Measurements from ENCODE around the gene GET4.

The GET4 gene

DNA sequence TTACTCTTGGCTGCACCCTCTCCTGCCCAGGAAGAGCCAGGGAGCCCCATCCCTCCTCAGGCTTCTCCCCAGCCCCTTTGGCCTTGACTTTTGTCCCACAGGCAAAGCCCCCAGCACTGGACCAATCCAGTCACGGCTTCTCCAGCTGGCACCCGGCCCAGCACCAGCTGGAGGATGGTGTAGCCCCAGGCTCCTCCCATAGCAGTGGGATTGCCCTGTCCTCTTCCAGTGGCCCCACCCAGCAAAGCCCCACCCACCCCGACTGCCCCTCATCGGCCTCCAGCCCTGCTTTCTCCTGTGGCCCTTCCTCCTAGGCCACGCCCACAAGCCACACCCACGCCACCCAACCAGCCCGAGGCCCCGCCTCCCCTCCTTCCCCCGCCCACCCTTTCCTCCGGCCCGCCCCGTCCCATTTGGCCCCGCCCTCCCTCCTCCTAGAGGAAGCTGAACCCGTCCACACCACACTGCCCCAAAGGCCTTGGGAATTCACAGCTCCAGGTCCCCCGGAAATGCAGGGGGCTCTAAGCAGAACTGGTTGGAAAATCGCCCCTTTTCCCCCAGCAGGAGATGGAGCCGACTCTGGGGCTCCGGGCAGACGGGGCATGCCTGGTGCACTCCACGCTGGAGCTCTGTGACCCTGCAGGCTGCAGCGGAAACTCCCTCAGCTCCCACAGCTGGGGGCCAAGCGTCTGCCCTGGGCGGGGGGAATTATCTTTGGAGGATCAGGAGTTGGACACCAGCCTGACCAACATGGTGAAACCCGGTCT, 25.2 kb downstream of the GET4 start:
- peak; percentile 30 for DNase-seq

DNA sequence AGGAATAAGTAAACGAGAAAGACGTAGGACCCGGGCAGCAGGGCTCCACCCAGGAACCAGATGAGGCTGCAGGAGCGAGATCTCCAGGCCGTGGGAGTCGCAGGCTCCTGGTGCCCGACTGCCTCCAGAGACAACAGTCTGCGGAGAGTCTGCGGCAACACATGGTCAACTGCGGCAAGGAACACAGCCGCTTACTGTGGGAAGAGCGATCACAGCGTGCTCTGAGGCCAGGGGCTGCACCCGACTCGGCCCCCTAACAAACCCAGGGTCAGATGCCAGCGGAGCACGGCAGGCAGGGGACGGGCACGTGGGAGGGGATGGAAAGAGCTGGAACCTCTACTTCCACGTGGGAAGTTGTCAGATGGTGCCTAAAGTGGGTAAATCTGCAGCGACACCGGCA, 26.6 kb downstream of the GET4 start:
- DNase-seq = no peak

DNA sequence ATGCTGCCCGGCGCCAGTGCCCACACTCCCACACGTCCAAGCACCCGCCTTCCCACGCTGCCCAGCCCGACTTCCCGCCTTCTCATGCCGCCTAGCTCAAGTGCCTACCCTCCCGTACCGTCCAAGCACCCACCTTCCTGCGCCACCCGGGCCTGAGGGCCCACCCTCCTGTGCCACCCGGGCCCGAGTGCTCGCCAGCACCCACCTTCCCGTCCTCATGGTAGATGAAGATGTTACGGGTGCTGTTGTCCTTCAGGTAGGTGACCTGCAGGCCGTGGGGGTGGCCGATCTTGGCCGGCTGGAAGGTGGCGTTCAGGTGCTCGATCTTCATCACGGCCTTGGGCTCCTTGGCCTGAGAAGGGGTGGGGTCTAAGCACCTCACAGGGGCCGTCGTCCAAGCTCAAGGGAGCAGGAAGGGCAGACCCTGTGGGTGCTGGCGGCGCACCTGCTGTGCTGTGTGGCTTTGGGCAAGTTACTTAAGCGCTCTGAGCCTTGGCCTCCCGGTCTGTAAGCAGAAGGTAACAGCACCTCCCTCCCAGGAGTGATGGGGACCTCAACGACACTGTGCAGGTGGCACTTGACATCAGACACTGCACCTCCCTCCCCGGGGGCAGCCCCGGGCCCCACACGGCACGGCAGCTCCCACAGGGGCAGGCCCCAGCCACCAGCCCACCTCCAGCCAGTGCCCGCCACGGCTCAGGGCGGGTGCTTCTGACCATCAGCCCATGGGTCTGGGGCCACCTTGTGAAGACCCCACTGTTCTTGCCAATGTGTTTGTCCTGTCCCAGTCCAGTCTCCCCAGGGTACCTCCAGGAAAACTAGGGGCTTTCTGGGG, 27.8 kb downstream of the GET4 start:
- no peak for DNase-seq

DNA sequence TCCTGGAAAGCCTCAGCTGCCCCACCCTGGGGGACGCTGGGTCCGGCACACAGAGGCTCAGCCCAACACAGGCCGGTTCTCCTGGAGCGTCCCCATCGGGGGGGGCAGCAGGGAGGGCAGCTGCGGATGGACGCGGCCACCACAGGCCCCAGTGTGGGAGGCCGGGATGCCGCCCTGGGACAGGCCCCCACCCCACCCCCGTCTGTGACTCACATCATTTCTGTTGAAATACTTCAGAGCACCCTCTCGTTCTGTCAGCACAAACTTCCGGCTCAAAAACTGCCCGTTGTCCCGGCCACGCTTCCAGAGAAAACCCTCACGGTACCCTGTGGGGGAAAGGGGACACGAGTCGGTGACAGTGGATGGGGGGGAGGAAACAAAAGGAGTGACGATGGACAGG, 28.5 kb downstream of the GET4 start:
- DNase-seq = no peak

DNA sequence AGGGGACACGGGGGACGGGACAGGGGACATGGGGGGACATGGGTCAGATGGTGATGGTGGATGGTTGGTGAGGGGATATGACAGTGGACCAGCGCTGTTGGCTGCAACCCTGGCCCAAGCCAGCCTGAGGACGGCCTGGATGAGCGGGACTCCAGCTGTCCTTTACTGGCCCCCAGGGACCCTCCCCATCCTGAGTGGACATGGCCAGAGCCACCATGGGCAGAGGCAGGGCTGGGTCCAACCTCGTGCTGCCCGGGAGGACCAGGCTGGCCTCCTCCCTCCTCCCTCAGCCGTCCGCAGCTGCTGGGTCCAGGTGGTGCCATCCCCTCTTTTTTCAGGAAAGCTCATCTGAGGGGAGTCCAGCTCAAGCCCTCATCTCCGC, 30.4 kb downstream of the GET4 start:
- no peak for DNase-seq

DNA sequence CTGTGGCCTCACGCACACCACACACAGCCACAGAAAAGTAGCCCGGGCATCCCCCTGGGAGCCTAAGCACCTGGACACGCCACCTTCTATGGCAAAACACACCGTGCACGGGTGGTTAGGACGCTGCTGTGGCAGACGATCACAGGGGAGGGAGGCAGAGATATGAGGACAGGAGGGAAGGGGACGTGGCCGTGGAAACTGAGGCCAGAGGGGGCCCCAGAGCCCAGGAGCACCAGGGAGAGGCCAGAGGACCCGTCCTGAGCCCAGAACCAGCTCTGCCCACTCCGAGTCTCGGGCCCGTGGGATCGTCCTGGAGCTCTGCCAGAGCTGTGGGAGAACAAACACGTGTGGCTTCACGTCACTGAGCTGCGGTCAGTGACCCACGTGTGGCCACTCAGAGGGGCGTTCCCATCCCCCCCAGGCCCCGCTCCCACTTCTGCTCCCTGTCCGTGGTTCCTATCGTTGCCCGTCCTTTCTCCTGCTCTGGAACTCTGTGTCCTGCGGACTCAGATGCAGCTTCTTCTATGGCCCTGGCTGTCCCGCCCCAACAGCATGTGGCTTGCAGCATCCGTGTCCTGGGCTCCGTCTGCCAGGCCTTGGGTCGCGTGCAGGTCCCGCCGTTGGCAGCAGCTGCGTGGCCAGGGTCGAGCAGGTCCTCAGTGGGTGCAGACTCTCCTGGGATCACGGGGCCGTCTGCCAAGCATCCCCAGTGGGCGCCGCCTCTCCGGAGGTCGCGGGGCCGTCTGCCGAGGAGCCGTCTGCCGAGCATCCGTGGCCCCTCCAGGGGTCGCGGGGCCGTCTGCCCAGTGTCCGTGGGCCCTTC, 31.0 kb downstream of the GET4 start:
- no peak for DNase-seq

DNA sequence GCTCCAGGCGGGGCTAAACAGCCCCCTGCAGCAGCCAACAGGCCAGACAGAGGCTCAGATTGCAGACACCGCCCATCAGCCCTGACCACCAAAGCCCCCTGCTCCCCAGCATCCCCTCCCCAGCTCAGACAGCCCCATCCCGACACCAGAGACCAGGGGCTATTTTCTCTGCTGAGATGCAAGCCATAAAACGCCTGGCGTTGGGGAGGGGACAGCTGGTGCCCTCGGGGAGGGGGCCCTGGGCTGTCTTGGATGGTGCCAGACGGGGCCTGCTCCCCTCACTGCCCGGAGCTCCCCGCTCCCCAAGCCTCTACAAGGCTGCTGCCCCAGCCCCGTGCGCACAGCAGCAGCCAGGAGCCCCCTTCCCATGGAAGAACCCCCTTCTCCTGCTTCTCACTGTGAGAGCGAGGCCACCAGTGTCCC, 31.8 kb downstream of the GET4 start:
- DNase-seq = no peak

DNA sequence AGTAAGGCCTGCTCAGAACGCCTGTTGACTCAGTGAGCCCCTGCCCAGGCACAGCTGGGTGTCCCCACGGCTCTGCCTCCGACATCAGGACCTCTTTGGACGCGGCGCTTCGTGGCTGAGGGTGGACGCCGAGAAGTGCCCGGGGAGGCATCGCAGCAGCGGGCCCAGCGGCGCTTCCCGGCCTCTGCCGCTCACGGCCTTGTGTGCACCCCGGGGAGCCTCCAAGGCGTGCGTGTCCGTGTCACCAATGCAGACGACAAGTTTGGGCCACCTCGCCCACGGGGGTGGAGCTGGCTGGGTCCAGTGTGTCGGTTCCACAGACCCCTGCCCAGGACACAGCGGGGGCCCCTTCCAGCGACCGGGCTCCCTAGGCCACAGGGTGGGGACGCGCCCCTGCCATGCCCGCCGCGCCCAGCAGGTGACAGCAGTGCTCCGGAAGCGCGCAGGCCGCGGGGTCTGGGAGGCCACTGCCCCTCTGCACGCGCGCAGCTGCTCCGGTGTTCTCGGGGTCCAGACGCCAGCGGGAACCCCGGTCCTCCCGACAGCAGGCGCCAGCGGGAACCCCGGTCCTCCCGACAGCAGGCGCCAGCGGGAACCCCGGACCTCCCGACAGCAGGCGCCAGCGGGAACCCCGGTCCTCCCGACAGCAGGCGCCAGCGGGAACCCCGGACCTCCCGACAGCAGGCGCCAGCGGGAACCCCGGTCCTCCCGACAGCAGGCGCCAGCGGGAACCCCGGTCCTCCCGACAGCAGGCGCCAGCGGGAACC, 32.4 kb downstream of the GET4 start:
- DNase-seq = peak; percentile 79

DNA sequence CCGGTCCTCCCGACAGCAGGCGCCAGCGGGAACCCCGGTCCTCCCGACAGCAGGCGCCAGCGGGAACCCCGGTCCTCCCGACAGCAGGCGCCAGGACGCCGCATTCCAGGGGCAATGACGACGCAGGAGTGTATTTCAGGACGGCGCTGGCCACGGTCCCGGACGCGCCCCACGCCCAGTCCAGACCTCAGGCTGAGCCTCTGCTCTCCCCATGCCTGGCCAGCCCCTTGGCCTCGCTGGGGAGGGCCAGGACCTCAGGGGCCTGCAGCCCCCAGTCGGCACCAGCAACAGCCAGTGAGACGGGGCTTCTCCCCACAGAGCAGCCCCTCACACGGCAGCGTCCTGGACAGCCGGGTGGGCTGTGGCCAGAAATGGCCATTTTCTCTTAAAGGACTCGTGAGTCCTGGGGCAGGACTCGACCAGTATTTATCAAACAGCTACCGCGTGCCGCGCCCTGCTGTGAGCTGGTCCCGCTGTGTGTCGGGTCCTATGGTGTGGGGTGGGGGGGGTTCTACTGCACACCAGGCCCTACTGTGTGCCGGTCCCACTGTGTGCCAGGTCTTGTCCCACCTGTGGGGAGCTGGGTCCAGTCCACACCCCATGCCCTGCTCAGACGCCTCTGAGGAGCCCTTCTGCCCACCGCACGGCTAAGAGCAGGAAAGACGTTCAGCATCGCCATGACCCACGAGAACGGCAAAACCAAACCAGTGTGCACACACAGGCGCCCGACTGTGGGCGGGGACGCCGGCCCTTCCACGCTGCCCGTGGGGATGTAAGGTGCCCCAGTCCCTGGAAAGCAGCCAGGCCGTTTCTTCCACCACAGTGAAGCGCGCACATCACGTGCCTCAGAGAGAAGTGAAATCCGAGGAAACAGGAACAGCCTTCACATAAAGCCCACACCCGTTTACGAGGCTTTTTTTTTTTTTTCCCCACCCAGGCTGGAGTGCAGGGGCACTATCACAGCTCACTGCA, 33.3 kb downstream of the GET4 start:
- peak; percentile 28 for DNase-seq

DNA sequence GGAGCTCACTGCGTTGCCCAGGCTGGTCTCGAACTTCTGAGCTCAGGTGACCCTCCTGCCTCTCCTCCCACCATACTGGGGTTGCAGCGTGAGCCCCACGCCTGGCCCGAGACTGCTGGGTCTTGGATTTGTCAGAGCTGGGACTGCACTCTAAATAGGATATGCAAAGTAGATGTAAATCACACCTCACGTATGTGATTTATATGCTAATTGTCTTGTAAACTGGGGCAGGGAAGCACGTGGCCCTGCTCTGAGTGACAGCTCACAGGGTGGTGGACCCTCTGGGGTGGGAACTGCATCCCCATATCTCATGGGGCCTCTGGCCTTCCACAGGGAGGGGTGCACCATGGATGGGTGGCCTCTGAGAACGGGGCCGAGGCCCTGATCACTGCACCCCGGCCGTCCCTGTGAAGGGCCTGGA, 34.1 kb downstream of the GET4 start:
- DNase-seq = peak; percentile 14

DNA sequence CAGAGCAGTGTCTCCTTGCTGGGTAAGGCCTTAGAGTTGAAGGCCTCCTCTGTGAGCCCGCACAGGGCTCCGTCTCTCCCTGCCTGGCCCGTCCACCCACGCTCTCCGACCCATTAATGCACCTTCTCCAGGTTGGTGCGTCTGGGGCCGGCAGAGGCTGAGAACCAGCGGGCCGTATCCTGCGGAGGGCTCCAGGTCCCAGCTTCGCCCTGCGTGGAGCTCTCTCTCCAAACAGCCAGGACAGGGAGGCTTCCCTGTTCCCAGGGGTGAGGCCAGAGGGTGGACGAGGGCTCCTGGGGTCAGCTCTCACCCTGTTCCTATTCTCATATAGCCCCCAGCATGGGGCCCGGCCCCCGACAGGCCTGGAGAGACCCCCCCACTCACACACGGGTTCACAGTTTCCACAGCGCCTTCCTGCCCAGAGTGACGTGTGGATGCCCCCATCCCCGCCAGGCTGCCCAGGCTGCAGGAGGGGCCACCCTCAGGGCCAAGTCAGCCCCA, 34.6 kb downstream of the GET4 start:
- DNase-seq = no peak

DNA sequence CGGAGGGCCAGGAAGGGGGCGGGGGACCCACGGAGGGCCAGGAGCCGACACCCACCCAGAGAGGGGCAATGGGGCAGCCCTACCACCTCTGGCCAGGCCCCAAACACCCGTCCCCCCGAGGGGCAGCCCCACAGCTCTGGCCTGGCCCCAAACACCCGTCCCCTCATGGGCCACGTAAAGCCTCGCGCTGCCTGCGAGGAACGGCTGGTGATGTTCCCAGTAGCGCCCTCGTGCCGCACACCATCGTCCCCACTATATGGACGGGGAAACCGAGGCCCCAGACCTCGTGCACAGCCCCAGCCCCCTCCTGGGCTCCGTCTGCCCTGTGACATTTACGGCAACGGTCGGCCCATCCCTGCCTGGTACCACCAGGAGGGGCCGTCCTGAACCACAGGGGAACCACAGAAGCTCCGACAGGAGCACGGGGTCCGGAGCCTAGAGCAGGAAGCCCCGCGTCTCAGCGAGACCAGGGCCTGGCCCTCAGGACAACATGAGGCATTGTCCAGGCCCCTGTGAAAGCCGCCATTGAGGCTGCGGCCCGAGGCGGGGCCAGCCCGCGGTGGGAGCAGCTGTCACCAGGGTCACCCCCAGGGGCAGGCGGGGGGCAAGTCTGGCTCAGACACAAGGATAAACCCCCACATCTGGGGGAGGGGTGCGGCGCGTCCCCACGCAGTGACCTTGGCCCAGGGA, 35.6 kb downstream of the GET4 start:
- DNase-seq = no peak

DNA sequence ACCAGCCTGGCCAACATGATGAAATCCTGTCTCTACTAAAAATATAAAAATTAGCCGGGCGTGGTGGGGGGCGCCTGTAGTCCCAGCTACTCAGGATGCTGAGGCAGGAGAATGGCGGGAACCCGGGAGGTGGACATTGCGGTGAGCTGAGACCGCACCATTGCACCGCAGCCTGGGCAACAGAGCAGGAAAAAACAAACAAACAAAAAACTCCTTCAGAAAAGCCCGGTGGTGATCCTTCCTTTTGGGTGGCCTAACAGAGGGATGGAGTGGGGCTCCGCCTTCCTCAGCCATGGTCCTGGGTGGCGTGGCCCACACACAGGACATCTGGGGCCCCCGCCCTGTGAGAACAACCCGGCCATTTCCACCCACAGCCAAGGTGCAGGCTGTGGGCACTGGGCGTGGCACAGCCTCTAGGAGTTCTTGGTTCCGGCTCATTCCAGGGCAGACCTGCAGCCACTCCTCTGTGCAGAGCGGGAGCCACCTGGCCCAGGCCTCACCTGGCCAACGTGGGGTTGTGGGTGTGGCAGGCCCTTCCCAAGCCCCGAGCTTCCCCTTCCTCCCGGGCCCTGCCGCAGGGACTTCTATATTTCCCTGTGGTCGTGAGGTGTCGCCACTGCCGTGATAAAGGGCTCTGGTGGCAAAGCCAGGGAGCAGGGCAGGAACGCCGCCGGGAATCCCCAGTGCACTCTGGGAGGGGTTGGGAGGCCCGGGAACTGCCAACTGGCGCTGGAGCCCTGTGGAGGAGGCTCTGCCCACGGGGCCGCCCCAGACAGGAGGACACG, 37.6 kb downstream of the GET4 start:
- no peak for DNase-seq

DNA sequence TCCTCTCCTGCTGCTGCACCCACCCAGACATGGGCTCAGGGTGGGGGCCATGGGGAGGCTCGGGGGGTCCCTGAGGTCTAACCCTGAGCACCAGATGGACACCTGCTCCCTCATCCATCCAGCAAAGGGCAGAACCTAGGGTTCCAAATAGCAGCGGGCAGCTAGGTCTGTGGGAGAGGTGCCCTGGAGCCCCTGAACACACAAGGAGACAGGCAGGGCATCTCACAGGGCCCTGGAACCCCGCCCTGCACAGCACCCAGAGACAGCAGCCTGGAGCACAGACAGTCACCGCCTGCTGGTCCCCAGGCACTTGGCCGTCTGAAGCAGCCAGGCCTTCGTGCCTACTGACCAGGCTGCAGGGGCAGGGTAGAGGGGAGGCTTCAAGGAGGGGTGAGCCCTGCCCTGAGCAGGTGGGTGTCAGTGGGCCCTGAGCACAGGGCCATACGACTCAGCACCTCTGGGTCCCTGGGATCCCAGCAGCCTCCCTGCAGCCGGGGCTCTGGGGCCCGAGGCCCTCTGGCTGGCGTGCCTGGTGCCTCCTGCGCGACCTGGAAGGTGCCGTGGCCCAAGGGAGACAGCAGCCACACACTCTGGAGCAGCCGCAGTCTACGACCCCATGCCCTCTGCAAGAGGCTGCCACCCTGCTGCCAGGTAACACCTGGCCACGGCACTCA, 38.3 kb downstream of the GET4 start:
- DNase-seq = no peak

DNA sequence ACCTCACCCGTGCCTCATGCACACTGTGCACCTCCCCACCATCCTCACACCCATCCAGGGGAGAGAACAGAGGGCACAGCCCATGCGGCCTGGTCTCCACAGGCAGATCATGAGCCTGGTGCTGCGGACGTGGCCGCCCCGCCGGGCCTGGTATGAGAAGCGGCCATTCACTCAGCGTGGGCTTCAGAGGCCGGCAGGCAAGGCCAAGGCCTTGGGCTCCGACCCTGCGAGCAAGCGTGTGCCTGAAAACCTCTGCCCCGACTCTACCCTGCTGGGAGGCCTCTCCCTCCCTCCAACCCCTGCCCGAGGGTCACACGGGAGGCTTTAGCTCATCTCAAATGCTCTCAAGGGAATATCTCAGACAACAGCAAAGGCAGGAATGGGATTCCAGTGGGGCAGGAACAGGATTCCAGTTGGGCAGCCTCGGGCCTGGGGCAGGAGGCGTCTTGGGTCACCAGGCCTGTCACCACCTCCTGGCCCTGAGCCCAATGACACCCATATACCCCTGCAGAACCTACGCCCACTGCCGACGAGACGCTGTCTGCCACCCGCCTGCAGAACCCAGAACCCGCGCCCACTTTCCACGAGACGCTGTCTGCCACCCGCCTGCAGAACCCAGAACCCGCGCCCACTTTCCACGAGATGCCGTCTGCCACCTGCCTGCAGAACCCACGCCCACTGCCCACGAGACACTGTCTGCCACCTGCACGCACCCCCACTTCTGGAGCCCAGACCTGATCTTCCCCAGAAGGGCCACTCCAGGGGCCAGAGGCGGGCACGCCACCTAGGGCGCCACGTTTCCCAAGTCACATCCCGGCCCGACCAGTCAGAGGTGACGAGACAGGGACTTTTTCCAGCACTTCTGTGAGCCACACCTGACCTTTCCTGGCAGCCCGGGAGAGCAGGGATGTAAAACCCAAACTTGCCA, 39.2 kb downstream of the GET4 start:
- no peak for DNase-seq

DNA sequence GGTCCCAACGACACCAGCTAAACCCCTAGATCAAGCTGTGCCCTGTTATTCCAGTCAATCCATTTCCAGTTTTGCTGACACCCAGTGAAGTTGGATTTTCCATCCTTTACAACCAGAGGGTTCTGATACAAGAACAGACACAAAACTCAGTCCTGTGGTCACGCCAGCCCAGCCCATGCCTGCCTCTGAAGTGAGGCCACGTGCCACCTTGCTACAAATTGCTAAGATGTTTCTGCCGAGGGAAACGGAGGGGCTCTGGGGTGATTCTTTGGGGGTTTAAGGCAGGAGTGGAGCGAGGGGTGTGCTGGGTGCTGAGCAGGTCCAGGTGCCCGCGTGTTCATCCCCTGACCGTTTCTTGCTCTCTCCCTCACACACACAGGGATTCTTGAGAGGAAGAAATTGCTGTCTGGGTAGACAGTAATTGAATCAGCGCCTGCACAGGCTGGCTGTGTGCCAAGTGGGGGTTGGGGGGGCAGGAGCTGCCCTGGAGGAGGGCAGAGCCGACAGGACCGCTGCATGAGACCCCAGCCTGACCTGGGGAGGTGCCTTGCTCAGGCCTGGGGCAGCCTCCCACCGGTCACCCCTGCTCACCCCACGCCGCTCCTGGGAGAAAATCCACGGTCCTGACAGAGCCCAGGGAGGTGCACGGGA, 40.1 kb downstream of the GET4 start:
- DNase-seq = no peak

Measured in activated naive CD4-positive, alpha-beta T cell treated with Interleukin-2 at 50 U/mL for 16 hours (primary cell).